GM21619 (cell line): ENCODE measurements around the gene CDH22.

Experiments
- ATAC-seq: cut with Tn5 transposase; IDR thresholded peaks from one replicate; pipeline ENCODE4 v1.9.1; 2021; ENCODE audit not compliant: unreplicated experiment

CDH22 gene

GRCh38 chr20:46300281-46300680 lies 8.0 kb downstream of the CDH22 start:
- ATAC-seq = no peak

GRCh38 chr20:46299078-46299477 lies 9.2 kb downstream of the CDH22 start:
- ATAC-seq = no peak

- no peak for ATAC-seq
Observed at GRCh38 chr20:46298374-46298773, 9.9 kb downstream of the CDH22 start.

- ATAC-seq = no peak
Observed at GRCh38 chr20:46296526-46297250, 11.6 kb downstream of the CDH22 start.

- ATAC-seq = no peak
Observed at GRCh38 chr20:46293084-46293483, 15.2 kb downstream of the CDH22 start.

- no peak for ATAC-seq
Observed at GRCh38 chr20:46291401-46291800, 16.9 kb downstream of the CDH22 start.

GRCh38 chr20:46289432-46289831 lies 18.9 kb downstream of the CDH22 start:
- no peak for ATAC-seq

GRCh38 chr20:46286977-46287376 lies 21.3 kb downstream of the CDH22 start:
- ATAC-seq = no peak

- no peak for ATAC-seq
Observed at GRCh38 chr20:46286382-46286781, 21.9 kb downstream of the CDH22 start.

- ATAC-seq = no peak
Observed at GRCh38 chr20:46285740-46286139, 22.6 kb downstream of the CDH22 start.

- no peak for ATAC-seq
Observed at GRCh38 chr20:46285072-46285471, 23.2 kb downstream of the CDH22 start.

GRCh38 chr20:46284040-46284427 lies 24.3 kb downstream of the CDH22 start:
- no peak for ATAC-seq

- no peak for ATAC-seq
Observed at GRCh38 chr20:46283426-46284039, 24.8 kb downstream of the CDH22 start.

GRCh38 chr20:46282669-46283068 lies 25.6 kb downstream of the CDH22 start:
- ATAC-seq = no peak

- no peak for ATAC-seq
Observed at GRCh38 chr20:46279103-46279502, 29.2 kb downstream of the CDH22 start.

- ATAC-seq = no peak
Observed at GRCh38 chr20:46277602-46278001, 30.7 kb downstream of the CDH22 start.

- no peak for ATAC-seq
Observed at GRCh38 chr20:46276531-46276930, 31.8 kb downstream of the CDH22 start.

- no peak for ATAC-seq
Observed at GRCh38 chr20:46275091-46275490, 33.2 kb downstream of the CDH22 start.

GRCh38 chr20:46273717-46274116 lies 34.6 kb downstream of the CDH22 start:
- no peak for ATAC-seq

GRCh38 chr20:46272389-46273047 lies 35.8 kb downstream of the CDH22 start:
- ATAC-seq = no peak

- ATAC-seq = no peak
Observed at GRCh38 chr20:46270977-46271744, 37.1 kb downstream of the CDH22 start.

- ATAC-seq = no peak
Observed at GRCh38 chr20:46269372-46269771, 38.9 kb downstream of the CDH22 start.
